SK-N-SH (cell line): ENCODE results near the gene TMEM198. TPM values are rescaled to one million over a fixed set of nuclear protein-coding genes. Genes with fewer than 3 reads are reported as not detected.

ENCODE experiments used
- CTCF ChIA-PET: fragments of 300-600, 350-600 bp; formaldehyde crosslinking; extraction: SDS; loops from one replicate; lab custom pipeline; 2021; lab: Yijun Ruan, JAX
- POLR2A ChIA-PET: fragments of 350-600 bp; sonication (Branson Sonifier 250); formaldehyde crosslinking; extraction: SDS; loops from one replicate; lab custom pipeline; 2020; ENCODE audit warnings: antibody characterized with exemption, inconsistent platforms; lab: Yijun Ruan, JAX
- DNase-seq: peaks from one replicate; pipeline ENCODE4 v3.0.0; 2012
- H2AFZ ChIP-seq: fragments of 200-600 bp; sonication (generic); 2 replicates; pipeline ENCODE4 v1.8.1; 2016; ENCODE audit warnings: antibody characterized with exemption, mild to moderate bottlenecking, low read depth
- H3F3A ChIP-seq: fragments of 200-600 bp; sonication (generic); replicated peaks from 2 replicates; pipeline ENCODE3; 2016; ENCODE audit warnings: antibody characterized with exemption, mild to moderate bottlenecking; ENCODE audit not compliant: insufficient read depth
- H3K27ac ChIP-seq, 2 experiments: fragments of 200-500 bp in 1 of 2; fragments of 200-600 bp in 1 of 2; sonication (Bioruptor generic) in 1 of 2; sonication (generic), shearing (Covaris generic) in 1 of 2; 2 replicates each; pipeline versions ENCODE4 v1.5.1 to v1.6.1; 2014 to 2016; ENCODE audit warnings: low read depth in 2 of 2, inconsistent platforms in 1 of 2, low read length in 1 of 2, mild to moderate bottlenecking in 1 of 2, mixed read lengths in 1 of 2
- H3K27me3 ChIP-seq: fragments of 200-600 bp; sonication (generic), shearing (Covaris generic); 2 replicates; pipeline ENCODE4 v1.6.1; 2016; ENCODE audit warnings: mixed run types; ENCODE audit not compliant: insufficient read depth
- H3K36me3 ChIP-seq, 2 experiments: fragments of 200-500 bp in 1 of 2; fragments of 200-600 bp in 1 of 2; sonication (Bioruptor generic) in 1 of 2; sonication (generic) in 1 of 2; replicated peaks in 1 of 2; 2 replicates each; pipeline versions ENCODE3 to v1.5.1; 2014 to 2016; ENCODE audit warnings: low read length in 1 of 2, mild to moderate bottlenecking in 1 of 2; ENCODE audit not compliant: insufficient read depth in 2 of 2, control insufficient read depth in 1 of 2
- H3K4me1 ChIP-seq, 2 experiments: fragments of 200-500 bp in 1 of 2; fragments of 200-600 bp in 1 of 2; sonication (Bioruptor generic) in 1 of 2; sonication (generic), shearing (Covaris generic) in 1 of 2; 2 replicates each; pipeline versions ENCODE4 v1.5.1 to v1.6.1; 2014 to 2016; ENCODE audit warnings: low read depth in 1 of 2, low read length in 1 of 2, mixed run types in 1 of 2; ENCODE audit not compliant: insufficient read depth in 2 of 2, control insufficient read depth in 1 of 2
- H3K4me2 ChIP-seq: fragments of 200-600 bp; sonication (generic), shearing (Covaris generic); 2 replicates; pipeline ENCODE4 v1.6.1; 2017; ENCODE audit warnings: mixed run types
- H3K4me3 ChIP-seq, 2 experiments: fragments of 200-500 bp in 1 of 2; fragments of 200-600 bp in 1 of 2; sonication (Bioruptor generic) in 1 of 2; sonication (generic), shearing (Covaris generic) in 1 of 2; 2 replicates each; pipeline versions ENCODE4 v1.5.1 to v1.8.1; 2014 to 2016; ENCODE audit warnings: low read depth in 2 of 2, inconsistent platforms in 1 of 2, low read length in 1 of 2, mild to moderate bottlenecking in 1 of 2, mixed read lengths in 1 of 2, moderate library complexity in 1 of 2
- H3K79me2 ChIP-seq: fragments of 200-600 bp; sonication (generic); 2 replicates; pipeline ENCODE4 v1.8.1; 2017; ENCODE audit warnings: mild to moderate bottlenecking; ENCODE audit not compliant: insufficient read depth
- H3K9ac ChIP-seq: fragments of 200-600 bp; sonication (generic); 2 replicates; pipeline ENCODE4 v1.6.1; 2017; ENCODE audit warnings: mixed run types
- H3K9me2 ChIP-seq: fragments of 200-600 bp; sonication (generic); 2 replicates; pipeline ENCODE4 v1.6.1; 2017; ENCODE audit warnings: mixed run types
- H3K9me3 ChIP-seq: fragments of 200-600 bp; sonication (generic); 2 replicates; pipeline ENCODE4 v1.6.1; 2017; ENCODE audit warnings: mixed run types, mild to moderate bottlenecking, moderate library complexity
- H4K20me1 ChIP-seq: fragments of 200-600 bp; sonication (generic); 2 replicates; pipeline ENCODE4 v1.6.1; 2017; ENCODE audit warnings: mild to moderate bottlenecking, mixed run types; ENCODE audit not compliant: insufficient read depth
- CHD2 ChIP-seq: fragments of 150-350 bp; IDR thresholded peaks from 2 replicates; pipeline ENCODE4 v1.6.1; 2018; ENCODE audit warnings: low read length; ENCODE audit not compliant: partially characterized antibody
- ELF1 ChIP-seq: IDR thresholded peaks from 2 replicates; pipeline ENCODE4 v1.4.0; 2012
- JUND ChIP-seq: IDR thresholded peaks from 2 replicates; pipeline ENCODE4 v1.4.0; 2012
- MAX ChIP-seq: IDR thresholded peaks from 2 replicates; pipeline ENCODE4 v1.4.0; 2012; ENCODE audit warnings: low read depth
- MEF2A ChIP-seq: IDR thresholded peaks from 2 replicates; pipeline ENCODE4 v1.4.0; 2012; ENCODE audit warnings: low read depth, borderline replicate concordance
- RCOR1 ChIP-seq: fragments of 150-350 bp; IDR thresholded peaks from 2 replicates; pipeline ENCODE4 v1.6.1; 2017; ENCODE audit warnings: antibody characterized with exemption, low read length
- RFX5 ChIP-seq: IDR thresholded peaks from 2 replicates; pipeline ENCODE4 v1.6.1; 2012; ENCODE audit warnings: mild to moderate bottlenecking, improper control_type of control experiment, low read length
- RXRA ChIP-seq: IDR thresholded peaks from 2 replicates; pipeline ENCODE4 v1.4.0; 2012; ENCODE audit warnings: low read depth, mild to moderate bottlenecking, borderline replicate concordance
- SMC3 ChIP-seq: IDR thresholded peaks from 2 replicates; pipeline ENCODE4 v1.6.1; 2012; ENCODE audit warnings: low read depth, low read length, improper control_type of control experiment
- TCF12 ChIP-seq: IDR thresholded peaks from 2 replicates; pipeline ENCODE4 v1.4.0; 2012
- TEAD4 ChIP-seq: IDR thresholded peaks from 2 replicates; pipeline ENCODE4 v1.4.0; 2012; ENCODE audit warnings: mild to moderate bottlenecking, borderline replicate concordance; ENCODE audit not compliant: insufficient read depth
- YY1 ChIP-seq: IDR thresholded peaks from 2 replicates; pipeline ENCODE4 v1.4.0; 2012; ENCODE audit warnings: low read depth, mild to moderate bottlenecking
- WGBS: methylation state at CpG from one replicate; pipeline ENCODE4 v1.1.6; 2017; ENCODE audit warnings: low lambda C conversion rate; 5-methylcytosine and 5-hydroxymethylcytosine counted together
- polyA plus RNA-seq, 3 experiments: library from polyadenylated mRNA; depleted of rRNA; stranded (reverse); fragments of >200 nt; gene quantifications; 2 replicates each; pipeline ENCODE4 v1.2.3, GENCODE V29; 2012

Gene TMEM198
- polyA plus RNA-seq, 1 of the 3 experiments (the other 2 are of a cell fraction) = 4.7 TPM

DNA sequence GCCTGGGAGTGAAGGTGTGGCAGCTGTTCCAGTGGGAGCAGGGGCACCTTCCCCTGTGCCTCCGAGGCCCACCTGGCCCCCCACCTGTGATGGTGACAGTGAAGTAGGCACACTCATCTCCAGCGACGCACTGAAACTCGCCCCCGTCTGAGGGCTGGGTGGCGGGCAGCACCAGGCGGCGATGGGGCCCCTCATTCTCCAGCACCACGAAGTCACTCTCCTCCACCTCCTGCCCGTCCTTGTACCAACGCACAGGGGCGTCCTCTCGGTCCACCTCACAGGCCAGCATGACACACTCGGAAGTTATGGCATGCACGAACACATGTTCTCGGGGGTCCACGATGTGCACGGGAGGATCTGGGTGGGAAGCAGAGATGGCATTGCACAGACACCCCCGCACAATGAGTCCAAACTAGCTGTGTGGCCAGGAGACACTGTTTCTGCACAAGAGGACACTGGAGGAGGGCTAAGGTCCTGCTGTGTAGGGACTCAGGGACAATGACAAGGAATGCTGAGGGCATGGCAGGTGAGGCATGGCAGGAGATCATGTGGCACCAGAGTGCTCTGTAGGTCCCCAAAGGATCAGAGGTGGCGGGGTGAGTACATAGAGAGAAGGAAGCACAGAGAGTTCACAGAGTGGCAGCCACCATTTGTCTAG, 19.6 kb downstream of the TMEM198 start:
- WGBS = 94% methylated on average over 20 of the region's 20 CpGs
- DNase-seq = peak; percentile 4
- Histone ChIP-seq H3K79me2 (no peaks in the 10 kb centered on the region), H2AFZ (no peak overlapping the region), H3K27me3 (no peaks in the 10 kb centered on the region), H3K9me2 (no peaks in the 10 kb centered on the region), H3K4me2 (no peak overlapping the region), H3K9ac (no peak overlapping the region), H3K36me3 (peaks cover 3 to 30% of the 10 kb centered on the region in 2 experiments), H4K20me1 (no peaks in the 10 kb centered on the region), H3K4me3 (no peak overlapping the region), H3F3A (peaks cover 2% of the 10 kb centered on the region), H3K4me1 (peaks cover 0 to 10% of the 10 kb centered on the region in 2 experiments; a peak in 1 of 4 replicates), H3K27ac (no peak overlapping the region), H3K9me3 (no peaks in the 10 kb centered on the region)
- TF ChIP-seq RCOR1 = no peak
- TF ChIP-seq MAX = no peak
- no peak for TF ChIP-seq RFX5
- TF ChIP-seq ELF1 = no peak
- TF ChIP-seq RXRA = no peak
- TF ChIP-seq SMC3 = no peak
- no peak for TF ChIP-seq TCF12
- TF ChIP-seq YY1 = no peak
- TF ChIP-seq JUND = no peak
- no peak for TF ChIP-seq CHD2
- TF ChIP-seq TEAD4 = no peak
- CTCF ChIA-PET = interaction anchor here (1.2 to 7.5 kb wide), 3 partner anchors 14 to 79 kb away, joined by 3 to 107 read pairs (median 36); partner anchors contain the start of genes CHPF and TMEM198
- POLR2A ChIA-PET = interaction anchor here (3.6 kb wide), 1 partner anchor 11 kb away, joined by 18 read pairs; no protein-coding TSS in a partner anchor

DNA sequence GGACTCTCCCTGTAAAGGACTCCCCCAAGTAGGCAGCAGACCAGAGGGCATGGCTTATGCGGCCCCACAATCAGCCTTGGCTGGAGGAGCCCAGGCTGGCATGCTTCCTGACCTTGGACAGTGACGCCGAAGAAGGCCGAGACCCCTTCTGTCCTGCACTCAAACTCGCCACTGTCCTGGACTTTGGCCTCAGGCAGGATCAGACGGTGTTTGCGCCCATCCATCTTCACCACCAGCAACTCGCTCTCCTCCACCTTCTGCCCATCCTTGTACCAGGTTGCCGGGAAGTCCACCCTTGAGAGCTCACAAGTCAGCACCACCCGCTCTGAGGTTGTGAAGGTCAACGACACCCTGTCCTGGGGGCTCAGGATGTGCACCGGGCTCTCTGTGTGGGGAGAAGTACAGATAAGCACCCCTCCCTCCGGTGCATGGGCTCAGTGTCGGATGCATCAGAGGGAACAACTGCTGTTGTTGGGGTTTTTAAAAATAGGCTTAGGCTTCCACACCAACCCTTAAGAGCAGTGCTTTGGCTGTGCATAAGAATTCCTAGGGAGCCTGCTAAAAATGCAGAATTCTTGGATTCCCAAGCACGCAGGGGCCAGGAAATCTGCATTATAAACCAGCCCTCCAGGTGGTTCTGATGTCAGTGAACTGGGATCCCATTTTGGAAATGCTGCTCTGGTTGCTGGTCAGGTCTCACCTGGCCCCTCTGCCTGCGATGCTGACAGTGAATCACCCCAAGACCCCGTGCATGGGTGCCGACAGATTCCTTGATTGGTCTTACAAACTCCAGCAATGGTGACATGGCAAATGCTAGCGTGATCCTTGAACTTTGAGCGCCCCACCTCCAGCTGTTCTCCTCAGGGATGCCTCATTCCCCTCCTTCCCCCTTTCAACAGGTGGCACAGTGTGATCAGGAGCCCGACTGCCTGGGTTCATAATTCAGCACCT, 21.6 kb downstream of the TMEM198 start:
- POLR2A ChIA-PET = interaction anchor here (0.9 kb wide), 1 partner anchor 13 kb away, joined by 3 read pairs; no protein-coding TSS in a partner anchor
- Histone ChIP-seq H2AFZ (no peak overlapping the region), H3K4me2 (no peak overlapping the region), H3K9me2 (no peaks in the 10 kb centered on the region), H3K4me1 (peaks cover 0 to 22% of the 10 kb centered on the region in 2 experiments; a peak in 1 of 4 replicates), H3F3A (peaks cover 2% of the 10 kb centered on the region), H3K27me3 (no peaks in the 10 kb centered on the region), H3K36me3 (peaks cover 8 to 39% of the 10 kb centered on the region in 2 experiments), H3K79me2 (peaks cover 4% of the 10 kb centered on the region; the same call in 1 of the 2 replicates), H4K20me1 (no peaks in the 10 kb centered on the region), H3K4me3 (no peak overlapping the region), H3K27ac (no peak overlapping the region), H3K9ac (no peak overlapping the region), H3K9me3 (no peaks in the 10 kb centered on the region)
- no peak for TF ChIP-seq JUND
- no peak for TF ChIP-seq YY1
- TF ChIP-seq MEF2A = no peak
- DNase-seq = peak; percentile 11
- 91% methylated on average over 19 of the region's 21 CpGs for WGBS
- CTCF ChIA-PET = interaction anchor here (1.3 kb wide), 1 partner anchor 77 kb away, joined by 3 read pairs; no protein-coding TSS in a partner anchor
